HUES64 (cell line): ENCODE data around the gene RETREG3.
A peak's percentile ranks its signal among the peaks of the same experiment; 100 is the strongest.

Experiments used
- H3K27ac ChIP-seq: 2 replicates; pipeline ENCODE4 v1.7.0; 2013; ENCODE audit warnings: low read depth, low read length, inconsistent platforms
- H3K27me3 ChIP-seq: 2 replicates; pipeline ENCODE4 v1.6.1; 2013; ENCODE audit warnings: mild to moderate bottlenecking, low read length; ENCODE audit not compliant: insufficient read depth
- H3K36me3 ChIP-seq: 2 replicates; pipeline ENCODE4 v1.6.1; 2013; ENCODE audit warnings: mild to moderate bottlenecking, low read length; ENCODE audit not compliant: insufficient read depth
- H3K4me1 ChIP-seq: 2 replicates; pipeline ENCODE4 v1.6.1; 2013; ENCODE audit warnings: mild to moderate bottlenecking, low read length, moderate library complexity; ENCODE audit not compliant: insufficient read depth
- H3K4me3 ChIP-seq: 2 replicates; pipeline ENCODE4 v1.5.1; 2013; ENCODE audit warnings: mild to moderate bottlenecking, low read length, moderate library complexity
- H3K9ac ChIP-seq: 2 replicates; pipeline ENCODE4 v1.6.1; 2013; ENCODE audit warnings: mild to moderate bottlenecking, low read depth, low read length
- H3K9me3 ChIP-seq: 2 replicates; pipeline ENCODE4 v1.6.1; 2013; ENCODE audit warnings: low read depth, low read length; ENCODE audit not compliant: insufficient read depth
- WGBS: fragments of 150-250, 120-280 bp; methylation state at CpG from one replicate; pipeline ENCODE4 v1.1.7; 2013; ENCODE audit warnings: missing lambda C conversion rate; 5-methylcytosine and 5-hydroxymethylcytosine counted together

RETREG3 gene

GRCh38 chr17:42536048-42536371 lies 73.2 kb downstream of the RETREG3 start, which contains the start of gene NAGLU:
Gene NAGLU, plus strand, starts transcription at chr17:42536241. Its CDS starts 32 bp downstream, at chr17:42536273.
- Histone ChIP-seq H3K9me3 (no peaks in the 10 kb centered on the region), H3K27ac (peak within 1 kb of the TSS; percentile 45), H3K9ac (peak within 1 kb of the TSS; percentile 82), H3K27me3 (peaks cover 16% of the 10 kb centered on the region), H3K4me3 (peak within 1 kb of the TSS; percentile 72), H3K36me3 (peaks cover 11% of the 10 kb centered on the region; the same call in 1 of the 2 replicates), H3K4me1 (peaks cover 9% of the 10 kb centered on the region; the same call in 1 of the 2 replicates)
- under 1% methylated on average over 40 of the region's 40 CpGs for WGBS

- H3K27ac ChIP-seq, result peak overlapping the region; percentile 15; the same call in 1 of the 2 replicates
- peaks cover 6% of the 10 kb centered on the region; the same call in 1 of the 2 replicates for H3K36me3 ChIP-seq
- no peaks in the 10 kb centered on the region for H3K9me3 ChIP-seq
- H3K4me3 ChIP-seq, result peak overlapping the region; percentile 72
- 52% methylated on average over 26 of the region's 26 CpGs for WGBS
- peaks cover 9% of the 10 kb centered on the region; the same call in 1 of the 2 replicates for H3K4me1 ChIP-seq
- H3K27me3 ChIP-seq, result peaks cover 20% of the 10 kb centered on the region
- peak overlapping the region; percentile 82; the same call in 1 of the 2 replicates for H3K9ac ChIP-seq
Observed at GRCh38 chr17:42535155-42536047, 73.8 kb downstream of the RETREG3 start.

GRCh38 chr17:42531455-42532354 lies 77.5 kb downstream of the RETREG3 start:
- peaks cover 23% of the 10 kb centered on the region for H3K27me3 ChIP-seq

GRCh38 chr17:42530952-42531454 lies 78.2 kb downstream of the RETREG3 start:
- Histone ChIP-seq H3K4me3 (no peak overlapping the region), H3K4me1 (peaks cover 3% of the 10 kb centered on the region; the same call in 1 of the 2 replicates), H3K27ac (no peak overlapping the region), H3K9me3 (no peaks in the 10 kb centered on the region), H3K27me3 (peaks cover 23% of the 10 kb centered on the region), H3K36me3 (no peaks in the 10 kb centered on the region), H3K9ac (no peak overlapping the region)
- 72% methylated on average over 2 of the region's 2 CpGs for WGBS

More at GRCh38 chr17:42531455-42532354, 77.5 kb downstream of the RETREG3 start:
- Histone ChIP-seq H3K9ac (no peak overlapping the region), H3K4me1 (peaks cover 3% of the 10 kb centered on the region; the same call in 1 of the 2 replicates), H3K27ac (no peak overlapping the region), H3K9me3 (no peaks in the 10 kb centered on the region), H3K36me3 (no peaks in the 10 kb centered on the region), H3K4me3 (peak overlapping the region; percentile 48)
- 17% methylated on average over 60 of the region's 60 CpGs for WGBS
